HG03097 (cell line): ENCODE measurements around the gene CNOT6.
"Not testable (repeated sequence)": the region's sequence is repeated elsewhere in the genome, so short reads cannot be mapped to it uniquely, and the experiment has no call there.

Experiments
- ATAC-seq: cut with Tn5 transposase; IDR thresholded peaks from one replicate; pipeline ENCODE4 v1.9.1; 2021; ENCODE audit not compliant: unreplicated experiment, low FRiP score

The CNOT6 gene

DNA sequence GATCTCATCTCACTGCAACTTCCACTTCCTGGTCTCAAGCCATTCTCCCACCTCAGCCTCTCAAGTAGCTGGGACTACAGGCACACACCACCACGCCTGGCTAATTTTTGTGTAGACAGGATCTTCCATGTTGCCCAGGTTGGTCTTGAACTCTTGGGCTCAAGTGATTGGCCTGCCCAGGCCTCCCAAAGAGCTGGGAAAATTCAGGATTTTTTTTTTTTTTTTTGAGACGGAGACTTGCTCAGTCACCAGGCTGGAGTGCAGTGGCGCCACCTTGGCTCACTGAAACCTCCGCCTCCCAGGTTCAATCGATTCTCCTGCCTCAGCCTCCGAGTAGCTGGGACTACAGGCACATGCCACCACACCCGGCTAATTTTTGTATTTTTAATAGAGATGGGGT lies 21.8 kb downstream of the CNOT6 start:
- ATAC-seq = not testable (repeated sequence)

GRCh38 chr5:180516440-180516839 lies 22.3 kb downstream of the CNOT6 start:
- ATAC-seq = no peak

GRCh38 chr5:180519098-180519497 lies 24.9 kb downstream of the CNOT6 start:
- no peak for ATAC-seq

DNA sequence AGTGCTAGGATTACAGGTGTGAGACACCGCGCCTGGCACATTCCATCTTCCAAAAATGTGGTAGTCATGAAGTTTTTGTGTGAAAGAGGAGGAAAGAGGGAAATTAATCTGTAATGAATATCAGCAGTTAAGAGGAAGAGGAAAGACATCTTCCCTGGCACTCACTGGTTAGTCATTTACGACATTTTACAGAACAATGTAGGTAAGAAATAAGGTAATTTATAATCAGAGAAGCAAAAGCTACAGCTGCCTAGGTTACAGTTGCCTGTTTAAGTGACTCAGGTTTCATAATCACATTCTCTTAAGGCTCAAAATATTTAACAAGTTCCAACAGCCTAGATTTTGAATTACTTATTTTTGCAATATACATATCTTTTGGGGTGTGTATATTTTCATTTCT lies 26.9 kb downstream of the CNOT6 start:
- no peak for ATAC-seq

- ATAC-seq = no peak
These were observed 27.4 kb downstream of the CNOT6 start for GRCh38 chr5:180521591-180521990.

DNA sequence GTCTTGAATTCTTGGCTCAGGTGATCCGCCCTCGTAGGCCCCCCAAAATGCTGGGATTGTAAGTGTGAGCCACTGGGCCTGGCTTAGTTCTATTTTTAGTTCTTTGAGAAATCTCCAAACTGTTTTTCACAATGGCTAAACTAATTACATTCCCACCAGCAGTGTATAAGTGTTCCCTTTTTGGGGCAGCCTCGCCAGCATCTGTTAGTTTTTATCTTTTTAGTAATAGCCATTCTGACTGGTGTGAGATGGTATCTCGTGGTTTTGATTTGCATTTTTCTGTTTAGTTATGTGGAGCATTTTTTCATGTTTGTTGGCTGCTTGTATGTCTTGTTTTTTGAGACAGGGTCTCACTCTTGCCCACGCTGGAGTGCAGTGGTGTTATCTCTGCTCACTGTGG lies 28.2 kb downstream of the CNOT6 start:
- ATAC-seq = no peak

- ATAC-seq = no peak
These were observed 29.7 kb downstream of the CNOT6 start for GRCh38 chr5:180523629-180524466.

GRCh38 chr5:180525399-180525798 lies 31.2 kb downstream of the CNOT6 start:
- ATAC-seq = no peak

GRCh38 chr5:180526269-180526668 lies 32.1 kb downstream of the CNOT6 start:
- ATAC-seq = no peak

DNA sequence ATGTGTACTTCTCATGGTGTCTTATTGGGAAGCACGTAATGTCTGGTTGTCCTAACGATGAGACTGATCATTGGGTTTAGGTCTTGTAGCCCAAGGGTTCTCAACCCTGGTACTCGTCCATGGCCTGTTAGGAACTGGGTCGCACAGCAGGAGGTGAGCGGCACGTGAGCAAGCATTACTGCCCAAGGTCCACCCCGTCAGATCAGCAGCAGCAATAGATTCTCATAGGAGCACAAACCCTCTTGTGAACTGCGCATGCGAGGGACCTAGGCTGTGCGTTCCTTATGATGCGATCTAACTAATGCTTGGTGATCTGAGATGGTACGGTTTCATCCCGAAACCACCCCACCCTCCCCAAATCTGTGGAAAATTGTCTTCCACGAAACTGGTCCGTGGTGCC lies 33.5 kb downstream of the CNOT6 start:
- no peak for ATAC-seq

- ATAC-seq = not testable (repeated sequence)
These were observed 36.9 kb downstream of the CNOT6 start for GRCh38 chr5:180531036-180531585.

DNA sequence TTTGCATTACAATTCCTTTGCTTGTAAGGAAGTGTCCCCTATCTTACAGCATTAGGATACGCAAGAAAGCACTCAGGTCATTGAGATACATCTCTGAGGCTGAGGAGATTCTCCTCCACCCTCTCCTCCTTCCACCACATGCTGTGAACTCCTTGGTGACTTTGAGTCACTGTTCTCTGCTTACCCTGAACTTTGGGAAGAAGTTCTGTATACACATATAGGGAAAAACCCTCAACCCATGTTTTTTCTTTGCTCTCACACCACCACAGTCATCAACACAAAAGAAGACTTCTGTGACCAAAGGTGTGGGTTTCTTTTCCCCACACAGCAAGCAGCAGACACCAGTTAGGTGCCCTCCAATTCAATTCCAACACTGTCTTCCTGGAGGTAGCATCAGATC lies 38.1 kb downstream of the CNOT6 start:
- no peak for ATAC-seq

DNA sequence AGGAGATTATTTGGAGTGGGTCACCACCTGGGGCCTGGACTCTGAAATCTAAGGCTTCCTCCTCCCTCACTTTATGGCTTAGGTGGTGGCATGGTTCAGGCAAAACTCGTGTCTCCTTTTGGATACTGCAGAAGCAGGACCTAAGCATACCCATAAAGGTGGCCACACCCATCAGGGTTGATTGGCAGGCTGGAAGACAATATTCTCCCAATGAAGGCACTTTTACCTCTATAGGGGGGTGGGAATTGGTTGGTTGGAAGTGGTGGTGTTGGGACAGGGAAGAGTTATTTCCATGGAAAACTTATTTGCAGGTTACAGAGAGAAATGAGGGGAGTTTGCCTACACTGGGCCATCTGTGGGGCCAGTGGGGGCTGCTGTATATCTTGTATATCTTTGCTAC lies 39.7 kb downstream of the CNOT6 start:
- no peak for ATAC-seq

DNA sequence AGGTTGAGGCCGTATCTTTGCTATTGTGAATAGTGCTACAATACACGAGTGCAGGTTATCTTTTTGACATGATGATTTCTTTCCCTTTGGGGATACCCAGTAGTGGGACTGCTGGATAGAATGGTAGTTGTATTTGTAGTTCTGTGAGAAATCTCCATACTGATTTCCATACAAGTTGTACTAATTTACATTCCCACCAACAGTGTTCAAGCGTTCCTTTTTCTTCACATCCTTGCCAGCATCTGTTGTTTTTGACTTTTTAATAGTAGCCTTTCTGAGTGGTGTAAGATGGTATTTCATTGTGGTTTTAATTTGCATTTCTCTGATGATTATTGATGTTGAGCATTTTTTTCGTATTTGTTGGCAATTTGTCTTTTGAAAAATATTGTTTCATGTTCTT lies 41.4 kb downstream of the CNOT6 start:
- no peak for ATAC-seq

GRCh38 chr5:180540050-180540694 lies 46.0 kb downstream of the CNOT6 start:
- peak; percentile 63 for ATAC-seq

DNA sequence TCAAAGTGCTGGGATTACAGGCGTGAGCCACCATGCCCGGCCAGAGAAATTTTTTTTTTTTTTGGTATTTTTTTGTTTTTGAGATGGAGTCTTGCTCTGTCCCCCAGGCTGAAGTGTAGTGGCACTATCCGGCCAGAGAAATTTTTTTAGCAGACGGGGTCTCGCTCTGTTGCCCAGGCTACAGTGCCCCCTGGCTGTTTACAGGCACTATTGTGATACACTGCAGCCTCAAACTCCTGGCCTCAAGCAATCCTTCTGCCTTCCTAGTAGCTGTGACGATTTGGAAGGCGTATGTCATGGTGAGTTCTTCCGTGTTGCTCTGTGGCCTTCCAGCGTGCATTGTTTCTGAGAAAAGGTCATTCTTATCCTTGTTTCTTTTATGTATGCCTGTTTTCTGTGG lies 47.5 kb downstream of the CNOT6 start:
- ATAC-seq = no peak

- ATAC-seq = no peak
These were observed 51.1 kb downstream of the CNOT6 start for GRCh38 chr5:180545248-180545647.

- no peak for ATAC-seq
These were observed 54.4 kb downstream of the CNOT6 start for GRCh38 chr5:180548563-180548962.

DNA sequence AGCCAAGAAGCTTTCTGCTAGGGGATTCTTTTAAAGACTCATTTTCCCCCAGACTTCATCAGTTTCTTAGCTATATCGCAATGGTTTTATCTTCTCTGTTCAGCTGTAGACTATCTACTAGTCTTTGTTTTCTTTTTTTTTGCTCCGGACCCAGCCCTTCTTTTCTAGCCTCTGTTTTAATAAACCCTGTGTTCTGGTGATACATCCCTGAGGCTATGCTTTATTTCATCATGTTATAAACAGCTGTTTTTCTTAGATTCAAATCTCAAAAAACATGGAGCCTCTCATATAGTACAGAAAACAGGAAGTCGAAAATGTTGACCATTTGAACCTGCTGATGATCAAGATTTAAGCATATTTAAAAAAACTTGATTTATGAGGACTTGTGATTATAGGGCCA lies 59.4 kb downstream of the CNOT6 start:
- no peak for ATAC-seq

GRCh38 chr5:180555168-180555921 lies 61.2 kb downstream of the CNOT6 start:
- no peak for ATAC-seq

GRCh38 chr5:180557217-180557809 lies 63.1 kb downstream of the CNOT6 start:
- no peak for ATAC-seq
